Astrocyte (in vitro differentiated cells and primary cell): Measurements from ENCODE around the gene RXRB. TPM values are rescaled to one million over a fixed set of nuclear protein-coding genes. Genes with fewer than 3 reads are reported as not detected.

Source experiments
- DNase-seq: peaks from one replicate; pipeline ENCODE4 v3.0.0-alpha.2; 2010; ENCODE audit warnings: low read depth
- FAIRE-seq: peaks from 2 replicates; lab custom pipeline; 2011; peaks lifted over from hg19 to GRCh38; lab: Jason Lieb, UNC
- H2AFZ ChIP-seq: 2 replicates; pipeline ENCODE4 v1.6.0; 2012; ENCODE audit warnings: low read depth, low read length, inconsistent platforms
- H3K27ac ChIP-seq: 2 replicates; pipeline ENCODE4 v1.5.1; 2011; ENCODE audit warnings: low read depth, low read length, inconsistent platforms
- H3K27me3 ChIP-seq: 2 replicates; pipeline ENCODE4 v1.6.0; 2011; ENCODE audit warnings: low read length, inconsistent platforms; ENCODE audit not compliant: insufficient read depth
- H3K36me3 ChIP-seq: 2 replicates; pipeline ENCODE4 v1.5.1; 2011; ENCODE audit warnings: low read length, inconsistent platforms; ENCODE audit not compliant: insufficient read depth
- H3K4me1 ChIP-seq: 2 replicates; pipeline ENCODE4 v1.5.1; 2011; ENCODE audit warnings: low read length, inconsistent platforms; ENCODE audit not compliant: insufficient read depth
- H3K4me2 ChIP-seq: 2 replicates; pipeline ENCODE4 v1.6.0; 2012; ENCODE audit warnings: low read length, inconsistent platforms
- H3K4me3 ChIP-seq: 2 replicates; pipeline ENCODE4 v1.5.1; 2011; ENCODE audit warnings: low read depth, mild to moderate bottlenecking, low read length, inconsistent platforms; ENCODE audit not compliant: insufficient read depth
- H3K79me2 ChIP-seq: 2 replicates; pipeline ENCODE4 v1.6.0; 2012; ENCODE audit warnings: mild to moderate bottlenecking, low read length, inconsistent platforms; ENCODE audit not compliant: insufficient read depth
- H3K9ac ChIP-seq: 2 replicates; pipeline ENCODE4 v1.6.0; 2012; ENCODE audit warnings: mild to moderate bottlenecking, low read length, inconsistent platforms
- H3K9me3 ChIP-seq: 2 replicates; pipeline ENCODE4 v1.5.1; 2012; ENCODE audit warnings: low read depth, mild to moderate bottlenecking, low read length, inconsistent platforms; ENCODE audit not compliant: insufficient read depth
- H4K20me1 ChIP-seq: 2 replicates; pipeline ENCODE4 v1.6.0; 2012; ENCODE audit warnings: low read length, inconsistent platforms; ENCODE audit not compliant: insufficient read depth
- H3K27ac Mint-ChIP-seq: one replicate; pipeline ENCODE4 v1.8.0; 2021; ENCODE audit warnings: mild to moderate bottlenecking, mixed read lengths; ENCODE audit not compliant: unreplicated experiment
- H3K27me3 Mint-ChIP-seq: one replicate; pipeline ENCODE4 v1.8.0; 2021; ENCODE audit warnings: low read depth, mixed read lengths; ENCODE audit not compliant: unreplicated experiment
- H3K36me3 Mint-ChIP-seq: one replicate; pipeline ENCODE4 v1.8.0; 2021; ENCODE audit warnings: low read depth, mixed read lengths; ENCODE audit not compliant: unreplicated experiment
- H3K4me1 Mint-ChIP-seq: one replicate; pipeline ENCODE4 v1.8.0; 2021; ENCODE audit warnings: low read depth, mixed read lengths; ENCODE audit not compliant: unreplicated experiment
- H3K4me3 Mint-ChIP-seq: one replicate; pipeline ENCODE4 v1.8.0; 2021; ENCODE audit warnings: mild to moderate bottlenecking, moderate library complexity, mixed read lengths; ENCODE audit not compliant: unreplicated experiment
- H3K9me3 Mint-ChIP-seq: one replicate; pipeline ENCODE4 v1.8.0; 2021; ENCODE audit warnings: mild to moderate bottlenecking, mixed read lengths; ENCODE audit not compliant: unreplicated experiment
- CTCF ChIP-seq: IDR thresholded peaks from 2 replicates; pipeline ENCODE4 v1.5.1; 2011; ENCODE audit warnings: low read depth, mild to moderate bottlenecking, inconsistent platforms, low read length, moderate library complexity; ENCODE audit not compliant: insufficient read depth
- EZH2 ChIP-seq: IDR thresholded peaks from 2 replicates; pipeline ENCODE4 v1.6.1; 2012; ENCODE audit warnings: mild to moderate bottlenecking, low read length, inconsistent platforms; ENCODE audit not compliant: insufficient read depth
- total RNA-seq: library from RNA; stranded (reverse); gene quantifications from 2 replicates; pipeline ENCODE4 v1.2.1, GENCODE V29; 2021

RXRB gene
- total RNA-seq, 1 donor from 2014 or later = 34.0 TPM

DNA sequence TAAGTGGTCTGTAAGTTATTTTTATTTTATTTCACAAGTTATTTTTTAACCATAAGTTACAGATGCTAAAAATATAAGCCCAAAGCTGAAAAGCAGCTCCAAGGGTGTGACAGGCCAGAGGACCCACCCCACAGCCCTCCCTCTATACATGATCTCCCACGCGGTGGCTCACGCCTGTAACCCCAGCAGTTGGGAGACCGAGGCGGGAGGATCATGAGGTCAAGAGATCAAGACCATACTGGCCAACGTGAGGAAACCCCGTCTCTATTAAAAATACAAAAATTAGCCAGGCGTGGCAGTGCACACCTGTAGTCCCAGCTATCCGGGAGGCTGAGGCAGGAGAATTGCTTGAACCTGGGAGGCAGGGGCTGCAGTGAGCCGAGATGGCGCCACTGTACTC lies 40.4 kb downstream of the RXRB start:
- peaks cover 16% of the 10 kb centered on the region for H3K4me1 ChIP-seq
- no peak overlapping the region for H3K4me3 ChIP-seq
- no peaks in the 10 kb centered on the region for H3K9me3 ChIP-seq
- Mint-ChIP-seq H3K36me3 (no peaks in the 10 kb centered on the region), H3K27me3 (peaks cover 26% of the 10 kb centered on the region), H3K4me1 (peaks cover 4% of the 10 kb centered on the region), H3K9me3 (no peaks in the 10 kb centered on the region), H3K27ac (no peak overlapping the region), H3K4me3 (no peak overlapping the region)
- H3K27me3 ChIP-seq = peaks cover 2% of the 10 kb centered on the region
- no peak overlapping the region for H3K4me2 ChIP-seq
- no peaks in the 10 kb centered on the region for H3K79me2 ChIP-seq
- no peaks in the 10 kb centered on the region for H3K36me3 ChIP-seq
- no peak overlapping the region for H3K9ac ChIP-seq
- FAIRE-seq = no peak
- H4K20me1 ChIP-seq = no peaks in the 10 kb centered on the region
- H2AFZ ChIP-seq = no peak overlapping the region
- TF ChIP-seq EZH2 = no peak
- TF ChIP-seq CTCF = no peak
- no peak overlapping the region for H3K27ac ChIP-seq
- DNase-seq = no peak

DNA sequence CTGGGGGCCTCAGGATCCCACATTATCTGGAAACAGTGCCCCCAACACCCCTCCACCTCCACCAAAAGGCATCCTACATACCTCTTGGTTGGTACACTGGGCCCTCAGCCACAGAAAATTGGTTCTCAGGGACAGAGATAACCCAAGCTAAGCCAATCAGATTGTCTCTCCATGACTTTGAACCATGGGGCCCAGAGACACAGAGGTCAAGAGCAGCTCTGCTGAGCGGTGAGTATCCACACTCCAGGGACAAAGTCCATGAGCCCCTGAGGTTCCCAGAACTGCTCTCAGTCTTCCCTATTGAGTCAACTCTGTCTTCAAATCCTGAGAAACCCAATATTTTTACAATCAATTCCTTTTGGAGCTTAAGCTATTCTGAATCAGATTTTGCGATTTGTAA lies 43.5 kb downstream of the RXRB start:
- no peak for DNase-seq
- H3K27me3 ChIP-seq = peaks cover 7% of the 10 kb centered on the region
- Mint-ChIP-seq H3K9me3 (peaks cover 8% of the 10 kb centered on the region), H3K27ac (no peak overlapping the region), H3K4me3 (no peak overlapping the region), H3K36me3 (no peaks in the 10 kb centered on the region), H3K4me1 (peaks cover 4% of the 10 kb centered on the region), H3K27me3 (peaks cover 12% of the 10 kb centered on the region)
- FAIRE-seq = no peak
- H3K9ac ChIP-seq = no peak overlapping the region
- H3K4me2 ChIP-seq = no peak overlapping the region
- no peaks in the 10 kb centered on the region for H3K79me2 ChIP-seq
- H3K9me3 ChIP-seq = no peaks in the 10 kb centered on the region
- H3K27ac ChIP-seq = no peak overlapping the region
- TF ChIP-seq EZH2 = no peak
- no peak for TF ChIP-seq CTCF
- peaks cover 14% of the 10 kb centered on the region for H3K4me1 ChIP-seq
- H3K4me3 ChIP-seq = no peak overlapping the region
- no peaks in the 10 kb centered on the region for H3K36me3 ChIP-seq
- H4K20me1 ChIP-seq = no peaks in the 10 kb centered on the region
- no peak overlapping the region for H2AFZ ChIP-seq

DNA sequence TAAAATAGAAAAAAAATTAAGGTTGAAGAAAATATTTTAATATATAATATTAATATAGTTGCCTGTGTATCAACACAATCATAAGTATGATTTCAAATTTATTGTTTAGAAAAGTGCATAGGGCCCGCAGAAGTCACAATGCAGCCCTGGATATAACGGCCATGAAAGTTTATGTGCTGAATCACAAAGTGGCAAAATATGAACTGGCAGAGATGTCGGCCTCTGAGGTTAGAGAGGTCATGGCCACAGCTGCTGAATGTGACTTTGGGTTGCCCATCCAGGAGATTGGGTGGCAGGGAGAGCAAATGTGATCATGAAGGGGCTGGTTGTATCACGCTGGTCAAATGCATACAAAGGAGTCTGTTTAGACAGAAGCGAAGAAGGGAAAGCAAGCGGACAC lies 43.9 kb downstream of the RXRB start:
- peaks cover 4% of the 10 kb centered on the region for H3K4me1 Mint-ChIP-seq

More for the DNA sequence above, 43.9 kb downstream of the RXRB start:
- Histone ChIP-seq H4K20me1 (no peaks in the 10 kb centered on the region), H3K27ac (no peak overlapping the region), H3K79me2 (no peaks in the 10 kb centered on the region), H3K4me3 (no peak overlapping the region), H3K9me3 (no peaks in the 10 kb centered on the region), H2AFZ (no peak overlapping the region), H3K4me1 (peaks cover 10% of the 10 kb centered on the region), H3K9ac (no peak overlapping the region), H3K27me3 (peaks cover 7% of the 10 kb centered on the region), H3K36me3 (no peaks in the 10 kb centered on the region), H3K4me2 (no peak overlapping the region)
- H3K4me3 Mint-ChIP-seq = no peak overlapping the region
- TF ChIP-seq EZH2 (no peak), CTCF (no peak)
- no peak for DNase-seq
- H3K9me3 Mint-ChIP-seq = peaks cover 11% of the 10 kb centered on the region
- no peak overlapping the region for H3K27ac Mint-ChIP-seq
- no peaks in the 10 kb centered on the region for H3K36me3 Mint-ChIP-seq
- peaks cover 12% of the 10 kb centered on the region for H3K27me3 Mint-ChIP-seq
- no peak for FAIRE-seq
